Measurements from ENCODE around the gene CYTH4.
"Not testable (repeated sequence)": the region's sequence is repeated elsewhere in the genome, so short reads cannot be mapped to it uniquely, and the experiment has no call there.

Gene CYTH4

DNA sequence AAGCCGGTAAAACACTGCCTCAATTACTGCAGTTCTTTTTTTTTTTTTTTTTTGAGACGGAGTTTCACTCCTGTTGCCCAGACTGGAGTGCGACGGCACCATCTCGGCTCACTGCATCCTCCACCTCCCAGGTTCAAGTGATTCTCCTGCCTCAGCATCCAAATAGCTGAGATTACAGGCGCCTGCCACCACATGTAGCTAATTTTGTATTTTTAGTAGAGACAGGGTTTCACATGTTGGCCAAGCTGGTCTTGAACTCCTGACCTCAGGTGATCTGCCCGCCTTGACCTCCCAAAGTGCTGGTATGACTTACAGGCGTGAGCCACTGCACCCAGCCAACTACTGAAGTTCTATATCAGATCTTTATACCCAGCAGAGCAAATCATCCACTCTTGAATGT, 30.5 kb upstream of the CYTH4 start:
- DNase-seq = not testable (repeated sequence)

DNA sequence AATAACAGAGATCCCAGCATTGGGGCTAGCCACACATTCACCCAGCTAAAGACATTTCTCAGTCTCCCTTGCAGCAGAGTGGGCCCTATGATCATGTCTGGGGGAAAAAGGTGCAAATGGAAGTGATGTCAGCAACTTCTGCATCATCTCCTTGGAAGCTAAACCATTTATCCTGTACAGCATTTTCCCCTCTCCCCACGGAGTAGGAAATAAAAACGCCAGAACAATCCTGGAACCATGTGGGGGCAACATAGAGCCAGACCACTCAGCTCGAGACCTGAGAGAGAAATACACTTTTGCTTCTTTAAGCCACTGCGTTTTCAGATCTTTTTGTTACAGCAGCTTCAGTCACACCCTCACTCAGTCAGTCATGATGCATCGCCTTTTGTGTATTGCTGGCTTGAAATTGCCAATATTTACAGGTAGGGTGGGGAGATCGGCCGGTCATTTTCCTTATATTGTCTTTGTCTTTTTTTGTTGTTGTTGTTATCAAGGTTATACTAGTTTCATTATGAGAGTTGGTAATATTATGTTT, 29.1 kb upstream of the CYTH4 start:
- DNase-seq = no peak

DNA sequence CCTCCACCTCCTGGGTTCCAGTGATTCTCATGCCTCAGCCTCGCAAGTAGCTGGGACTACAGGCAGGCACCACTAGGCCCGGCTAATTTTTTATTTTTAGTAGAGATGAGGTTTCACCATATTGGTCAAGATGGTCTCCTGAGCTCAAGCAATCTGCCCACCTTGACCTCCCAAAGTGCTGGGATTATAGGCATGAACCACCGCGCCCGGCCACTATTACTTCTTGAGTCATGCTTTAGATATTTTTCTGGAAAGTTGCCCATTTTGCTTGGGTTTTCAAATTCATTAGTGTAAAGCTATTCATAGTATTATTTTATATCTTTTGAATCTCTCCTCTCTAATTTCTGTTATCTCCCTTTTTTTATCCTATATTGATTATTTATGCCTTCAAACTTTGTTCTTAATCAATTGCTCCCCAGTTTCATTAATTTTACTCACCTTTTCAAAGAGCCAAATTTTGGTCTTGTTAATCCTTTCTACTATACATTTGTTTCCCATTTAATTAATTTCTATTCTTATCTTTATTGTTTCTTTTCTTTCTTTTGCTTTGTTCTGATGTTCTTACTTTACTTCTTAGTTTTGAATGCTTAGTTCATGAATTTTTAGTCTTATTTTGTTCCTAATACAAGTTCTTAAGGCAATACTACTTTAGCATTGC, 28.0 kb upstream of the CYTH4 start:
- DNase-seq = no peak

DNA sequence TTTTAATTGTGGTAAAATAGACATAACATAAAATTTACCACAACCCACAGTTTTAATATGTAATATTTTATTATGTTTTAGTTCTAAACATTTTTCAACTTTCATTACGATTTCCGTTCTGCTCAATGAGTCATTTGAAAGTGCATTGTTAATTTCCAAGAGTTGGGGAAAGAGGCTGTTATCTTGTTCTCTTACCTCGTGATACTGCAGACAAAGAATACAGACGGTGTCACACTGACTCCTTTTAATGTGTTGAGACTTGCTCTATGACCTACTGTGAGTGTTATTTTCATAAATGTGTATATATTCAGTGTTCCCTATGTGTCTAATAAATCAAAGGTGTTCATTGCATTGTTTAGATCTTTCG, 27.5 kb upstream of the CYTH4 start:
- no peak for DNase-seq

DNA sequence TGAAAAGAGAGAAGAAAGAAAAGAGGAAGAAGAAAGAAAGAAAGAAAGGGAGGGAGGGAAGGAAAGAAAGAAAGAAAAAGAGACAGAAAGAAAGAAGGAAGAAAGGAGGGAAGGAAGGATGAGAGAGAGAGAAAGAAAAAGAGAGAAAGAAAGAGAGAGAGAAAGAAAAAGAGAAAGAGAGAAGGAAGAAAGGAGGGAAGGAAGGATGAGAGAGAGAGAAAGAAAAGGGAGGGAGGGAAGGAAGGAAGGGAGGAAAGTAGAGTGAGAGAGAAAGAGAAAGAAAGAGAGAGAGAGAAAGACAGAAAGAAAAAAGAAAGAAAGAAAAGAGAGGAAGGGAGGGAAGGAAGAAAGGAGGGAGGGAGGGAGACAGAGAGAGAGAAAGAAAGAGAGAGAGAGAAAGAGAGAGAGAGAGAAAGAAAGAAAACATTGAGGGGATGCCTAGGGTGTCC, 26.7 kb upstream of the CYTH4 start:
- DNase-seq = no peak

DNA sequence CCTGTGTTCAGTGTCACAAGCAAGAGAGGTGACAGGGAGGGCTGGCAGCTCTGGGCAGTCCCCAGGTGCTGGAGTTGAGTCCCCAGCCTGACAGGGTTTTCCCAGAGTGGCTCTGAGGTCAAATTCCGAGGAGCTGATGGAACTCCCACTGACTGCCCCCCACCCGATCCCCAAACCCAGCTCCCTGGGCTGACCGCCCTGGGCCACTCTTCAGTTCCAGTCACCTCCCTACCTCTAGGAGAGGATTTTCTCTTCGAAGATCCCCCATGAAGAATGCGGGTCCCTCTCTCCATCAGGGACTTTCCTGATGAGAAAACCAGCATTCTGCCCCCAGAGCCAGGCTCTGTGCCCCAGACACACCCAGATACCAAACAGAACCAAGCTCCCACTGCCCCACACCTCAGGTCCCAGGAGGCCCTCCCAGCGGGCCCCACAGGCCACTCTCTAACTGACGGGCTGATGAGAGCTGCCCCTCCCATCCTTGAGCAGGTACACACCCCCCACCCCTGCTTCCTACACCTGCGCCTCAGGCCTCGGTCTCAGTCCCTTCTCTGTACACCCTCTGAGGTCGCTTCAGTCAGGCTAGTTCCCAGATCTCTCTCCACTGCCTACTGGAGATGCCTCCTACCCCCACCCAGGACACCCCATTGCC, 26.1 kb upstream of the CYTH4 start:
- DNase-seq = no peak

DNA sequence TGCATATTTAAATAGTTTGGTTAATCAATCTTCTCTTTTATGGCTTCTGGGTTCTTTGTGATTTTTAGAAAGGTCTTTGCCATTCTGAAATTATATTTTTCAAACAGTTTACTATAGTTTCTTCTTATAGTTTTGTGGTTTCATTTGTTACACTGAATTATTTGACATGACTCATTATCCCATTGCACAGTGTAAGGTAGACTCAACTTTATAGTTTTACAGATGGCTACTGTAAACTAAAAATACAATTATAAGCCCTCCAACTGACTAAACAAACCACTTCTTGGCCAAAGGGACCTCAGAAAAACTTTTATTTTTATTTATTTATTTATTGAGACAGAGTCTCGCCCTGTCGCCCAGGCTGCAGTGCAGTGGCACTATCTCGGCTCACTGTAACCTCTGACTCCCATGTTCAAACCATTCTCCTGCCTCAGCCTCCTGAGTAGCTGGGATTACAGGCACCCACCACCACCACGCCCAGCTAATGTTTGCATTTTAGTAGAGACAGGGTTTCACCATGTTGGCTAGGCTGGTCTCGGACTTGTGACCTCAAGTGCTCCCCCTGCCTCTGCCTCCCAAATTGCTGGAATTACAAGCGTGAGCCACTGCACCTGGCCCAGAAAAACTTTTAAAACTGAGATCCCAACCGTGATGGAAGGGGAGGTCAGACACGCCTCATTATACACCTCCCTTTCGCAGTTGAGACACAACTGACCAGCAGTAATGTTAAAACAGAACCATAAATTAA, 24.1 kb upstream of the CYTH4 start:
- DNase-seq = no peak

DNA sequence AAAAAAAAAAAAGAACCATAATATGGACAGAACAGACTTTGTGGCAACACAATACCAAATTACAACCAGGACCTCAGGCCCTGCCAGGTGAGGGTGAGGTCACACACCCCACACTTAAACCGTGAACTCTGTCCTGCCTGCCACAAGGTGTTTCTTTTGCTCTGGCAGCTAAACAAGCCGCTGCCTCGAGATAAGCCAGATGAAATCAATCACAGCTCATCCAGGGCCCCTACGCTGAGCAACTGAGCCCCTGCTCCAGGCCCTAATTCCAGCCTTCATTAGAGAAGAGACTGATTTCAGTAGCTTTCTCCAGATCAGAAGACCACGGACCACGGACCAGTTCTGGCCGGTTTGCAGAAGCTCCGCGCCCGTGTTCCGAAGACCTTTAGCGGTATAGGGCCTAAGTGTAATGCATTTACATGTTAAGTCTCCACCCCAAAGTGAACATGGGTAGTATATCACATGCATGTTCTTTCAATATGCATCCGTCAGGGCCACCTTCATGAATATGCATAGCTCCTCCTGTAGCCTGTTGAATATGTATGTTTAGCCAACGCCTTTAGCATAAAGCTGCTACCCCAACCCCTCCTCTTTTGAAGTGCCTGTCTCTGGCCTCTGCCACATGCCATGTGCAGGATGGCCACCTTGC, 23.4 kb upstream of the CYTH4 start:
- no peak for DNase-seq

DNA sequence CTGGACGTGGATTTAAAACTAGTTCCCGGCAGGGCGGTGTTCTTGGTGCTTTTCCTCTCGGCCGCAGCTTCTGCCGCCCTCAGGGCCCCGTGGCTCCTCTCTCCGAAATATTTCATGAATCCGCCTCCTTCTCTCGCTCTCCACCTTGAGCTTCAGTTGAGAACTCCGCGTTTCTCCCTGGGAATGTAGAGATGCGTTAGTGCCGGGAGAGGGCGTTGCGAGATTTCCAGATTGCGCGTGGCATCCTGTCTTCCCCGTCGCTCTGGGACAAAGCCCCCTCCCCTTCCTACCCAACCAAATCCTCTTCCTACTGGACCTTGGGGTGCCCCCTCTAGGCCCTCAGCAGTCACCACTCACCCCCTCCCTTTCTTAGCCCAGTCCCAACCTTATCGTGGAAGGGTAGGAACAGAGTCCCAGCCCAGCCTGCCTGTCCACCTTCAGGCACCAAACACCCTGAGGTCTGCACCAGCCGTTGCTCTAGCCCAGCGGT, 22.7 kb upstream of the CYTH4 start:
- DNase-seq = no peak

DNA sequence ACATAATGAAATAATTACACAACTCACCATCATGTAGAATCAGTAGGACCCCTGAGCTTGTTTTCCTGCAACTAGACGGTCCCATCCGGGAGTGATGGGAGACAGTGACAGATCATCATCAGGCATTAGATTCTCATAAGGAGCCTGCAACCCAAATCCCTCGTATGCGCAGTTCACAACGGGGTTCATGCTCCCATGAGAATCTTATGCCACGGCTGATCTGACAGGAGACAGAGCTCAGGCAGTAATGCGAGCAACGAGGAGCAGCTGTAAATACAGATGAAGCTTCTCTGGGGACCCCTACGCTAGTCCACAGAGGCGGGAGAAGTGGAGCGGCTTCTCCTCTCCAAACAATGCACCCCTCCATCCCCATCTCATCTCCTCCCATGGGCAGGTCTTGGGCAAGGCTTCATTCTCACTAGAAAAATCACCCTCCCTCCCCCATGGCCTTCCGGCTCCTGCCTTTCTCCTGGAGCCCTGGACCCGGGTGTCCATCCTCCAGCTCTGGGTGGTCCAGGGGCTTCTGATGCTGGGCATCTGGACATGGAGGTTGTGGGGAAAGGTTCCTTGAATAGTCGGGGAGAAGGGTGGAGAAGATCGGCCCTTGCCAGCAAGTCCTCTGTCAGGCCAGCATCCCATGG, 22.0 kb upstream of the CYTH4 start:
- no peak for DNase-seq

DNA sequence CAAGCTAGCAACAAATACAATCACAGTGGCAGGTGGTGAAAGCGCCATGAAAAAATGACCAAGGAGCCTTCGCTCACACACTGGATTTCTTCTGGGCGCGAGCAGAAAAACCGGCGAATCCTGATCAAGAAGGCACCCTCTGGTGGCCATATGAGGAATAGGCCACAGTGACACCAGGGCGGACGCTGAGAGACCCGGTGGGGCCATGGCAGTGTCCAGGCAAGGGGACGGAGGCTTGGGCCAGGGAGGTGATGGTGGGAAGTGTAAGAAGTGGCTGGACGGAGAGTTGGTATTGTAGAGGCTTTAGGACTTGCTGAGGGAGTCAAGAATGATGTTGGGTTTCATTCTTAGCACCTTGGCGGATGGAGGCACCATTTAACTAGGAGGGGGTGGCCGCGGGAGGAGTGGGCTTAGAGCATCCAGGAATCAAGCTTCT, 21.4 kb upstream of the CYTH4 start:
- peak; percentile 60 for DNase-seq

DNA sequence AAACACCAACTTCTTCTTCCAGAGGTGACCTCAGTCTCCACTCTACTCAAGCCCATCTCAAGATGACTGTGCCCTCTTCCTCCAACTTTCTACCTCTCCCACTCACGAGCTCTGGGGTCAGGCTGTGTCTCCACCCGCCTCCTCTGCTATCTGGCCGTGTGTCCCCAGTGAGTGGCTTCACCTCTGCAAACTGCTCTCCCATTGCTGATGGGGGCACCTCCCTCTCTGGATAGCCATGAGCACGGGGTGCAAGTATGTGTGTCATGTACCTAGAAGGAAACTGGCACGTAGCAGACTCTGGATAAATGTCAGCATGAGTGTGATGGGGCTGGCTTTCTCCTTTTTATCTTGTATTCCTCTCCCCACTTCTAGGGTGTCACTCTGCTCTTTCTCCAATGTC, 20.0 kb upstream of the CYTH4 start:
- DNase-seq = no peak

DNA sequence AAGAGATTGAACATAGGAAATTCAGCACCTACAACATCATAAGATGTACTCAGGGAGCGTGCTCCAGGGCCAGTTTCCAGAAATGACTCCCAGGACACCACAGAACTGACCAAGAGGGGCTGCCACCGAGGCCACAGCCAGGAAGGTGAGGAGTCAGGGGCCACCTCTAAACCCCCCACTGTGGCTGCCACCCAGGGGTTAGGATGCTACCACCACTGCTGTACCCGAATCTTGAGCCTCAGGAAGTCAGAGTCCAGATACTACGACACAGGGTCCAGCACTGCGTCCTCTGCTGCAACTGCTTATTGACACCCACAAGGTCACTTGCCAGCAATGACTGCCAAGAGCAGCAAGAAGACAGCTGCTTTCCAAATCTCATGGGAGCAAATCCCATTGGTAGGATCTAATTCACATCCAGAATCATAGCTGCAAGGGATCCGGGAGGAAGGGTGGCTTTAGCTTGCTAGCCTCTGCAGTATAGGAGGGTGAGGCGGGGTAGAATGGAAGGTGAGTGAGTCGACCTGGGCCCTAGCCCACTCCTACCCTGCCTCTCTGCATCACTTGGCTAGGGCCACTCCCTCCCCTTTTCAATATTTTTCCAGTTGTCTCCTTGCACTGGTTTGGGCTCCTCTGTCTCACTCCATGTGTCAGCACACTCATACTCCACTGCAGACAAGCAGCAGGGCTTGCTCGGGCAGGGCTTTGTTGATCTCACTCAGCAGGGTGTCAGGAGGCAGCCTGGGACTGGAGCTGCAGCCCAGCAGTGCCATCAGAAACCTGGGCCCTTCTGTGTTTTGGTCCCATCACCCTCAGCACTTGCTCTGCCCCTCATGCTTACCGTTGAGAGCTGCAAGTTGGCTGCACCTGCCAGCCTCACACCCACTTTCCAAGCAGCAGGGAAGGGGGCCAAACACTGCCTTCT, 18.1 kb upstream of the CYTH4 start:
- no peak for DNase-seq

DNA sequence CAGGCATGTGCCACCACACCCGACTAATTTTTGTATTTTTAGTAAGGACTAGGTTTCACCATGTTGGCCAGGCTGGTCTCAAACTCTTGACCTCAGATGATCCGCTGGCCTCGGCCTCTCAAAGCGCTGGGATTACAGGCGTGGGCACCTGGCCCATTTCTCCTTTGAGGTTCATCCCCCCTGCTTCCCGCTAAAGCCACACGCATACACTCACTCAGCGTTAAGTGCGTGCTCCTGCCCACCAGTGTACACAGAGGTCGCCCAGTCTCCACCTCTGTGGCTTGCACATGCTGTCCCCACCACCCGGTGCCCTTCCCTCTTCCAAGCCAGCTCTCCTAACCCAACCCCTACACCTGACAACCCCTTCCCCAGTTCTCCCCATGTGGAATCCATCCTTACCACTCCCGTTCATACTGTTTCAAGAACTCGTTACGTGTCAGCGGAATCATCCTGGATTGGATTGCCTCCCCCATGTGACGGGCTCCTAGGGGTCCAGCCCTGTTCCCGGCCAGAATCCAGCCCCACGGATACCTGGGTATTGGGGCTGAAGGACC, 15.7 kb upstream of the CYTH4 start:
- DNase-seq = no peak

DNA sequence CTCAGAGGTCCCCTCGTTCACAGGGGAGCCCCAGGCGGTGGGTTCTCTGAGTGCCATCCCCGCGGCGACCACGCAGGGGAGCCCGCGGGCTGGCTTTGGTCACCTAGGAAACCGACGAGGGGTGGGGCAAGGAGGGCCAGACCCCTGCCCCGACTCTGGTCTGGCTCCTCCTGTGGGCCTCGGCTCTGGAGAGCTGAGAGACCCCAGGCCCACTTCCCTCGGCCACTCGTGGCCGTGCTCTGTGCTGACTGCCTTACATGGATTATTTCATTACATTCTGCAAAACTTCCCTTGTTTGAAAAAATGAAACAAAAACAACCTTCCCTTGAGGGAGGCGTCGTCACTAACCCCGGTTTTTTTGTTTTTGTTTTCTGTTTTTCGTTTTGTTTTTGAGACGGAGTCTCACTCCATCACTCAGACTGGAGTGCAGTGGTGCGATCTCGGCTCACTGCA, 15.1 kb upstream of the CYTH4 start:
- DNase-seq = peak; percentile 66

DNA sequence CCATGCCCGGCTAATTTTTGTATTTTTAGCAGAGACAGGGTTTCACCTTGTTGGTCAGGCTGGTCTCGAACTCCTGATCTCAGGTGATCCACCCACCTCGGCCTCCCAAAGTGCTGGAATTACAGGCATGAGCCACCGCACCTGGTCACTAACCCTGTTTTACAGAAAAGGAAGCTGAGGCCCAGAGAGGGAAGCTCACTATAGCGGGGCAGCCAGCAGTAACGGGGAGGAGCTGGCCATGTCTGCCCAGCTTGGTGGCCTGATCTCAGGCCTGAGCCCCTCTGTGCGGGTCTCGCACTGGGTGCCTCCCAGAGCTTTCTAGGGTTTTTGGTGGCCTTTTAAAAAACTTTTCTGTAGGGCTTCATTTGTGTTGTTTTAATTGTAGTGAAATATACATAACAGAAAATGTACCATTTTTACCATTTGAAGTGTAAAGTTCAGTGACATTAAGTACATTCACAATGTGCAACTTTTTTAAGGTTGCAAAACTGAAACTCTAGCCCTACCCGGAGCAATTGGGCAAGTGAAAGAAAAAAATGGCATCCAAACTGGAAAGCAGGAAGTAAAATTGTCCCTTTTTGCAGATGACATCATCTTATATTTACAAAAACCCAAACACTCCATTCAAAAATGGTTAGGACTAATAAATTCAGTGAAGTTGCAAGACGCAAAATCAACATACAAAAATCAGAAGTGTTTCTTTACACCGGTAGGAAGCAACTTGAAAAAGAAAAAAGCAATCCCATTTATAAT, 14.5 kb upstream of the CYTH4 start:
- no peak for DNase-seq

DNA sequence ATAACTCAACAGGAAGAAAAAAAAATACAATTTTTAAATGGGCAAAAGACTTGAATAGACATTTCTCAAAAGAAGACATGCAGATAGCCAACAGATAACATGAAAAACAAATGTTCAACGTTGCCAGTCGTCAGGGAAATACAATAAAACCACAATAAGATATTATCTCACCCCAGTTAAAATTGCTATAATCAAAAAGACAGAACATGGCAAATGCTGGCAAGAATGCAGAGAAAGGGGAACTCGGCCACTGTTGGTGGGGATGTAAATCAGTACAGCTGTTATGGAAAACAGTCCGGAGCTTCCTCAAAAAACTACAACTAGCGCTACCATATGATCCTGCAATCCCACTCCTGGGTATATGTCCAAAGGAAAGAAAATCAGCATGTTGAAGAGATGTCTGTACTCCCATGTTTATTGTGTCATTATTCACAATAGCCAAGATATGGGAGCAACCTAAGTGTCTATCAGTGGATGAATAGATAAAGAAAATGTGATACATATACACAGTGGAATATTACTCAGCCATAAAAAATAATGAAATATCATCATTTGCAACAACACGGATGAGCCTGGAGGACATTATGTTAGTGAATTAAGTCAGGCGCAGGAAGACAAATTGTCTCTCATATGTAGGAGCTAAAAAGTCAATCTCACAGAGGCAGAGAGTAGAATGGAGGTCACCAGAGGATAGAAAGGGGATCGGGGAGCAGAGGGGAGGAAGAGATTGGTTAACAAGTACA, 12.2 kb upstream of the CYTH4 start:
- DNase-seq = peak; percentile 28

DNA sequence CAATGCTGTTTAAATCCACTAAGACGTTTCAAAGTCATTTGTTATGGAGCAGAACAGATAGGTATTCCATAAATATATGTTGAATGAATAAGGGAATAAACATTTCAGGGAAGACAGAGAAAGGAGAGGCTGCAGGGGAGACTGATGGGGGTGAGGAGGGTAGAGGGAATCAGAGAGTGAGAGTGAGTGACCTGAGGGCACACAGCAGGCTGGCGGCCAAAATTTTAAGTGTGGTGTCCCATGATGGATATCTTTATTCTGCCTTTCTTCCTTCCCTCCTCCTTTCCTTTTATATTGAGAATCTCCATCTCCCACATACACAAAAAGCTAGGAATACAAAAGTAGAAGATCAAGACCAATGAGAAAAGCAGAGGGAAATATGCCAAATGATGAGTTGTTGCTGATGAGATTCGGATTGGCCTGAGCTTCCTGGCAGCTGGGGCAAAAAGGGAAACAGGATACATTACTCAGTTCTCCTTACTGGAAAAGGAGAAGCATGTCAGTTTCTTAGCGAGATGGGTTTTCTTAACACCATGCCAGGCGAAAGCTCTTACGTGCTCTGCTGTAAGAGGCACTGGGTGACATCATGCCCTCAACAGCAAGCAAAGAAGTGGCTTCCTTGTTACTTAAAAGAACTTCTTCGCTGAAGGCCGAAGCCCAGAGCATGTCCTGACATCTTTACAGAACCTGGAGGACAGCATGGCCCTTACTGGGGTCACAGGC, 11.2 kb upstream of the CYTH4 start:
- DNase-seq = no peak

Measured in central memory CD4-positive, alpha-beta T cell (primary cell).